Adipose tissue (tissue), 3 donors: Measurements from ENCODE around the gene TMEM107. TPM values are rescaled to one million over a fixed set of nuclear protein-coding genes. Genes with fewer than 3 reads are reported as not detected.

Experiments used
- H3K27ac ChIP-seq: one replicate; pipeline ENCODE4 v1.5.1; 2013; ENCODE audit warnings: low read depth, low read length
- WGBS, 3 donors: extraction: QIAGEN DNeasy Blood & Tissue Kit; methylation state at CpG; one replicate each; pipeline ENCODE4 v1.1.7; 2013; 5-methylcytosine and 5-hydroxymethylcytosine counted together
- polyA plus RNA-seq, 3 donors: library from polyadenylated mRNA; stranded (reverse); fragments of 200-250 nt; gene quantifications; one replicate each; pipeline ENCODE4 v1.2.3, GENCODE V29; 2013
- donor health status: healthy with polysubstance abuse.
- donor health status: Bipolar disorder and iron deficiency.
- donor health status: healthy.

TMEM107 gene
- polyA plus RNA-seq, 3 donors: 4.5 to 12.1 (median 8.6) TPM

GRCh38 chr17:8143581-8144400 lies 32.4 kb downstream of the TMEM107 start:
- WGBS, 3 donors: 89 to 93% (median 93%) methylated on average over 22 of the region's 22 CpGs
- H3K27ac ChIP-seq: no peak overlapping the region

GRCh38 chr17:8142887-8143580 lies 33.1 kb downstream of the TMEM107 start:
- H3K27ac ChIP-seq: no peak overlapping the region
- 83 to 87% (median 86%) methylated on average over 15 of the region's 15 CpGs for WGBS, 3 donors

GRCh38 chr17:8142158-8142886 lies 33.9 kb downstream of the TMEM107 start:
- no peak overlapping the region for H3K27ac ChIP-seq
- 89 to 91% (median 90%) methylated on average over 22 to 23 of the region's 23 CpGs for WGBS, 3 donors

GRCh38 chr17:8141741-8142140 lies 34.4 kb downstream of the TMEM107 start:
- H3K27ac ChIP-seq: no peak overlapping the region
- 91 to 94% (median 93%) methylated on average over 11 of the region's 11 CpGs for WGBS, 3 donors

GRCh38 chr17:8141045-8141444 lies 35.1 kb downstream of the TMEM107 start:
- H3K27ac ChIP-seq: no peak overlapping the region
- 96% methylated on average over 7 of the region's 7 CpGs for WGBS, 3 donors

GRCh38 chr17:8140065-8141029 lies 35.8 kb downstream of the TMEM107 start:
- H3K27ac ChIP-seq: no peak overlapping the region
- 75 to 81% (median 79%) methylated on average over 18 of the region's 18 CpGs for WGBS, 3 donors

GRCh38 chr17:8138672-8139371 lies 37.4 kb downstream of the TMEM107 start:
- WGBS, 3 donors: 0 to 1% (median 1%) methylated on average over 45 to 46 of the region's 46 CpGs
- peak overlapping the region; percentile 20 for H3K27ac ChIP-seq

- 1 to 2% (median 2%) methylated on average over 7 of the region's 7 CpGs for WGBS, 3 donors
- no peak overlapping the region for H3K27ac ChIP-seq
Observed at GRCh38 chr17:8138374-8138671, 37.9 kb downstream of the TMEM107 start.

- no peak overlapping the region for H3K27ac ChIP-seq
- 22 to 36% (median 30%) methylated on average over 21 of the region's 21 CpGs for WGBS, 3 donors
Observed at GRCh38 chr17:8137645-8138373, 38.4 kb downstream of the TMEM107 start.

- WGBS, 3 donors: 88 to 91% (median 90%) methylated on average over 4 of the region's 4 CpGs
- no peak overlapping the region for H3K27ac ChIP-seq
Observed at GRCh38 chr17:8133941-8134340, 42.2 kb downstream of the TMEM107 start.

- WGBS, 3 donors: 71 to 78% (median 74%) methylated on average over 12 of the region's 12 CpGs
- no peak overlapping the region for H3K27ac ChIP-seq
Observed at GRCh38 chr17:8133399-8133798, 42.8 kb downstream of the TMEM107 start.

GRCh38 chr17:8131844-8132441 lies 44.2 kb downstream of the TMEM107 start:
- 68 to 75% (median 73%) methylated on average over 3 of the region's 3 CpGs for WGBS, 3 donors
- no peak overlapping the region for H3K27ac ChIP-seq

GRCh38 chr17:8128125-8128784 lies 47.9 kb downstream of the TMEM107 start:
- H3K27ac ChIP-seq: no peak overlapping the region
- WGBS, 3 donors: 64 to 87% (median 86%) methylated on average over 14 of the region's 14 CpGs

GRCh38 chr17:8126491-8127066 lies 49.6 kb downstream of the TMEM107 start:
- WGBS, 3 donors: 0% methylated on average over 31 to 45 of the region's 45 CpGs
- no peak overlapping the region for H3K27ac ChIP-seq

- WGBS, 3 donors: 0 to 1% (median 1%) methylated on average over 35 of the region's 35 CpGs
- no peak overlapping the region for H3K27ac ChIP-seq
Observed at GRCh38 chr17:8125947-8126490, 50.2 kb downstream of the TMEM107 start.
